AG04450 (cell line): Measurements from ENCODE around the gene IGLL5. TPM values are rescaled to one million over a fixed set of nuclear protein-coding genes. Genes with fewer than 3 reads are reported as not detected.
"Not testable (repeated sequence)": the region's sequence is repeated elsewhere in the genome, so short reads cannot be mapped to it uniquely, and the experiment has no call there.

Source experiments
- CTCF ChIA-PET: fragments of 300-600, 350-600 bp; formaldehyde crosslinking; extraction: SDS; loops from one replicate; lab custom pipeline; 2022; ENCODE audit warnings: antibody characterized with exemption, inconsistent platforms; lab: Charles Lee
- POLR2A ChIA-PET: fragments of 350-600 bp; formaldehyde crosslinking; extraction: SDS; loops from one replicate; lab custom pipeline; 2021; ENCODE audit warnings: antibody characterized with exemption, inconsistent platforms; lab: Yijun Ruan, JAX
- DNase-seq: peaks from one replicate; pipeline ENCODE4 v3.0.0-alpha.2; 2011; ENCODE audit warnings: low read depth, low spot score
- H3K27ac ChIP-seq: one replicate; pipeline ENCODE4 v1.5.1; 2012; ENCODE audit warnings: low read depth, low read length, control low read depth
- H3K27me3 ChIP-seq: one replicate; pipeline ENCODE4 v1.6.0; 2012; ENCODE audit warnings: low read length; ENCODE audit not compliant: control insufficient read depth, insufficient read depth
- H3K4me3 ChIP-seq: 2 replicates; pipeline ENCODE4 v1.5.1; 2011; ENCODE audit warnings: mild to moderate bottlenecking, low read depth, low read length, control low read depth
- H3K9me3 ChIP-seq: 2 replicates; pipeline ENCODE4 v1.5.1; 2012; ENCODE audit warnings: low read length; ENCODE audit not compliant: control insufficient read depth, insufficient read depth
- polyA plus RNA-seq: library from polyadenylated mRNA; depleted of rRNA; stranded (reverse); fragments of >200 nt; gene quantifications from 2 replicates; pipeline ENCODE4 v1.2.3, GENCODE V29; 2011
- TF ChIP-seq, protein P1 (sequence below): IDR thresholded peaks from 2 replicates; pipeline ENCODE4 v1.5.1; 2011; ENCODE audit warnings: low read depth, low read length, control low read depth, inconsistent platforms

The IGLL5 gene
- polyA plus RNA-seq, 1 experiment: not detected

DNA sequence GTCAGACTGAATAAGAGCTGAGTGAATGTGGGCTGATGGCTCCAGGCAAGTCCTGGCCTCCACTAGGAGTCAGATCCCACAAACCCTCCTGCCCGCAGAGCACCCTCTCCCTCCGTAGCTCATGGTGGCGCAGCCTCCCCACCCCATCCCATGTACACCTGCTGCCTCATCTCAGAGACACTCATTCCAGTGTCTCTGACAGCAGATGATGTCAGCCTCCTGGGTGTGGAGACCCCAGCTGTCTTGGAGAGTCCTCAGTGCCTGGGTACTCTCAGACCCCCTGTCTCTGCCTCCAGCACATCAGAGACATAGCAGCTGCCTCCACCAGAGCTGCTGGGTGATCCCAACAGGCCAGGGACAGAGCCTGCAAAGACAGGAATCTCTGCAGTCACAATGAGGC, 9.5 kb downstream of the IGLL5 start:
- Histone ChIP-seq H3K4me3 (no peak overlapping the region), H3K27me3 (peaks cover 9% of the 10 kb centered on the region), H3K9me3 (no peaks in the 10 kb centered on the region), H3K27ac (no peak overlapping the region)
- CTCF ChIA-PET: no interaction called here
- POLR2A ChIA-PET: no interaction called here
- TF ChIP-seq, protein P1, sequence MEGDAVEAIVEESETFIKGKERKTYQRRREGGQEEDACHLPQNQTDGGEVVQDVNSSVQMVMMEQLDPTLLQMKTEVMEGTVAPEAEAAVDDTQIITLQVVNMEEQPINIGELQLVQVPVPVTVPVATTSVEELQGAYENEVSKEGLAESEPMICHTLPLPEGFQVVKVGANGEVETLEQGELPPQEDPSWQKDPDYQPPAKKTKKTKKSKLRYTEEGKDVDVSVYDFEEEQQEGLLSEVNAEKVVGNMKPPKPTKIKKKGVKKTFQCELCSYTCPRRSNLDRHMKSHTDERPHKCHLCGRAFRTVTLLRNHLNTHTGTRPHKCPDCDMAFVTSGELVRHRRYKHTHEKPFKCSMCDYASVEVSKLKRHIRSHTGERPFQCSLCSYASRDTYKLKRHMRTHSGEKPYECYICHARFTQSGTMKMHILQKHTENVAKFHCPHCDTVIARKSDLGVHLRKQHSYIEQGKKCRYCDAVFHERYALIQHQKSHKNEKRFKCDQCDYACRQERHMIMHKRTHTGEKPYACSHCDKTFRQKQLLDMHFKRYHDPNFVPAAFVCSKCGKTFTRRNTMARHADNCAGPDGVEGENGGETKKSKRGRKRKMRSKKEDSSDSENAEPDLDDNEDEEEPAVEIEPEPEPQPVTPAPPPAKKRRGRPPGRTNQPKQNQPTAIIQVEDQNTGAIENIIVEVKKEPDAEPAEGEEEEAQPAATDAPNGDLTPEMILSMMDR: no peak
- no peak for DNase-seq

DNA sequence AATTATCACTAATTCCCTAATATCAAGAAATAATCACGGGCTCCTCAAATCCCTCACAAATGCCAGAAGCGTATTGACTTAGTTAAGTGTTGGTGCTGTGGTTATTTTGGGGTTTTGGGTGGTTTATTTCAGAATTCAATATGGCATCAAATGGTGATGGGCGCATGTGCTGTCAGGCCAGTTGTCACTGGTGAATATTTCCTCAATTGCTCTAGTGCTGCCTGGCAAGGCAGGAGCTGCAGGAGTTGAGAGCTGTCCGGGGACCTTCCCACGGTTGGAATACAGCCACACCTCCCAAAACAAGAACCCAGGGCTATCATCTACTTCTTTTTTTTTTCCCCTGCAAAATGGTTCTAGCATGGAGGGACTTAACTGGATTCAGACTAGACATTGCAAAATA, 10.3 kb downstream of the IGLL5 start:
- no peaks in the 10 kb centered on the region for H3K9me3 ChIP-seq
- DNase-seq: no peak
- H3K27me3 ChIP-seq: peaks cover 9% of the 10 kb centered on the region
- no peak overlapping the region for H3K27ac ChIP-seq
- TF ChIP-seq, protein P1: no peak
- H3K4me3 ChIP-seq: no peak overlapping the region
- ChIA-PET CTCF (no interaction called here), POLR2A (no interaction called here)

DNA sequence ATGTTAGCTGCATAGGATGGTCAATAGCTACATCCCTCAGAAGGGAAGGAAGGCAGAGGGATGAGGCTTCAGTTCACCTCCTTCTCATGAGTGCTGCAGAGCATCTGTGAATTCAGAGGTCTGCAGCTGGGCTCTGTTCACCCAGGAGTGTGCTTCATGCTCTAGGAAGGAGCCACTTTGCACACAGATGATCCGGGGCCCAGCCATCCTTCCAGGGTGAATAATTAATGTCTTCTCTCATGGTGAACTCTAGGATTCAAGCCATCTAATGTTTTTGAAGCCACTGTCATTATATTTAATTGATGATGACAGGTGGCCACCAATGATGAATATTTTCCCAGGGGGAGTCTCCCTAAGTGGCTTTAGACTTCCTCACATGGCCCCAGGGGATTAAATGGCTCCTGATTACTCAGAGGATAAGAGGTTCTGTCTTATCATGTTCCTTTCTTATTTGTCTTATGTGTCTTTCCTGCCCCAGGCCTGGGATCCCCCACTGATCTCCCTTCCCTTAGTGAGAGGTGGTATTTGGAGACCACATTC, 10.9 kb downstream of the IGLL5 start:
- H3K27me3 ChIP-seq, H3K4me3 ChIP-seq, CTCF ChIA-PET, DNase-seq, POLR2A ChIA-PET, H3K27ac ChIP-seq, H3K9me3 ChIP-seq: not testable (repeated sequence)

DNA sequence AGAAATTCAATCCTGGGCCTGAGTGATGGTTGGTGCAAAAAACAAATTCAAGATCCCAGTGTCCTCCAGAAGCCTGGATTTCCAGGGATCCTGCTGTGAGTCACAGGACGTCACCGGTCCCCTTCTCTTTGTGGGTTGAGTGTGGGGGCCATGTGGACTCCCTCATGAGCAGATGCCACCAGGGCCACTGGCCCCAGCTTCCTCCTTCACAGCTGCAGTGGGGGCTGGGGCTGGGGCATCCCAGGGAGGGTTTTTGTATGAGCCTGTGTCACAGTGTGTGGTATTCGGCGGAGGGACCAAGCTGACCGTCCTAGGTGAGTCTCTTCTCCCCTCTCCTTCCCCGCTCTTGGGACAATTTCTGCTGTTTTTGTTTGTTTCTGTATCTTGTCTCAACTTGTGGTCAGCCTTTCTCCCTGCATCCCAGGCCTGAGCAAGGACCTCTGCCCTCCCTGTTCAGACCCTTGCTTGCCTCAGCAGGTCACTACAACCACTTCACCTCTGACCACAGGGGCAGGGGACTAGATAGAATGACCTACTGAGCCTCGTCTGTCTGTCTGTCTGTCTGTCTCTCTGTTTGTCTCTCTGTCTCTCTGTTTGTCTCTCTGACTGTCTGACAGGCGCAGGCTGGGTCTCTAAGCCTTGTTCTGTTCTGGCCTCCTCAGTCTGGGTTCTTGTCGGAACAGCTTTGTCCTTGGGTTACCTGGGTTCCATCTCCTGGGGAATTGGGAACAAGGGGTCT, 11.9 kb downstream of the IGLL5 start:
- POLR2A ChIA-PET, H3K9me3 ChIP-seq, H3K4me3 ChIP-seq, DNase-seq, CTCF ChIA-PET, H3K27me3 ChIP-seq, H3K27ac ChIP-seq: not testable (repeated sequence)

DNA sequence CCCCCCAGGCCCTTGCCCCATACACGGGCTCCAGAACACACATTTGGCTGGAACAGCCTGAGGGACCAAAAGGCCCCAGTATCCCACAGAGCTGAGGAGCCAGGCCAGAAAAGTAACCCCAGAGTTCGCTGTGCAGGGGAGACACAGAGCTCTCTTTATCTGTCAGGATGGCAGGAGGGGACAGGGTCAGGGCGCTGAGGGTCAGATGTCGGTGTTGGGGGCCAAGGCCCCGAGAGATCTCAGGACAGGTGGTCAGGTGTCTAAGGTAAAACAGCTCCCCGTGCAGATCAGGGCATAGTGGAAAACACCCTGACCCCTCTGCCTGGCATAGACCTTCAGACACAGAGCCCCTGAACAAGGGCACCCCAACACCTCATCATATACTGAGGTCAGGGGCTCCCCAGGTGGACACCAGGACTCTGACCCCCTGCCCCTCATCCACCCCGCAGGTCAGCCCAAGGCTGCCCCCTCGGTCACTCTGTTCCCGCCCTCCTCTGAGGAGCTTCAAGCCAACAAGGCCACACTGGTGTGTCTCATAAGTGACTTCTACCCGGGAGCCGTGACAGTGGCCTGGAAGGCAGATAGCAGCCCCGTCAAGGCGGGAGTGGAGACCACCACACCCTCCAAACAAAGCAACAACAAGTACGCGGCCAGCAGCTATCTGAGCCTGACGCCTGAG, 13.1 kb downstream of the IGLL5 start:
- H3K9me3 ChIP-seq, DNase-seq, POLR2A ChIA-PET, H3K27me3 ChIP-seq, H3K4me3 ChIP-seq, H3K27ac ChIP-seq: not testable (repeated sequence)
- CTCF ChIA-PET: interaction anchor here (1.7 kb wide), 1 partner anchor 58 kb away, joined by 4 read pairs; no protein-coding TSS in a partner anchor

DNA sequence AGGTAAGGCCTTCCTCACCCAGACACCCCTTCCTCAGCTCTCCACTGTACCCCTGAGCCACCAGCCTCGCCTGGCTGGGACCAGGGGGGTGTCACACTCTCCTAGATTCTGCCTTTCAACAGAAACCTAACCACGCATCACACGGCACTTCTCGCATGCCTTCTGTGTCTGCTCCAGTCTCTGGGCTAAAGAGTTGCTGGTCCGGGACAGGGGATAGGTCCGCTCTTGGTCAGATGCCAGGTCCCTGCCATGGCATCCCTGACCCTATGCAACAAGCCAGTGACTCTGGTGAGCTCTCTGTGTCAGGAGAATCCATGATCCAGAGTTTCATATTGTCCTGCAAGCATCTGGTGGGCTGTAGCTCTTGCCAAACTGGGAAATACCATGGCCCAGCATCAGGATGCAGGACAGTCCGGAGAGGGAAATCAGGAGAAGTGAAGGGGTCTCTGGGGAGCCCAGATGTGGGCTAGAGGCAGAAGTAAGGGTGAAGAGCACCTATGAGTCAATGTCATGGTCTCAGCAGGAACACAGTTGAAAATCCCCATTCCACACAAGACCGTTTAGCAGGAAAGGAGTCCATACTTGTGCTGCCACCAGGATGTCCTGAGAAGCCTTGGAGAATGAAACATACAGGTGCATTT, 14.1 kb downstream of the IGLL5 start:
- H3K27ac ChIP-seq: no peak overlapping the region
- TF ChIP-seq, protein P1: no peak
- ChIA-PET CTCF (interaction anchor here (0.9 to 1.7 kb wide), 2 partner anchors 54 to 57 kb away, joined by 3 to 4 read pairs; no protein-coding TSS in a partner anchor), POLR2A (no interaction called here)
- no peak overlapping the region for H3K4me3 ChIP-seq
- peaks cover 7% of the 10 kb centered on the region for H3K27me3 ChIP-seq
- DNase-seq: no peak
- no peaks in the 10 kb centered on the region for H3K9me3 ChIP-seq
